Endometrial microvascular endothelial cells (primary cell): ENCODE results near the gene FXYD7. TPM values are rescaled to one million over a fixed set of nuclear protein-coding genes. Genes with fewer than 3 reads are reported as not detected.
"Not testable (repeated sequence)": the region's sequence is repeated elsewhere in the genome, so short reads cannot be mapped to it uniquely, and the experiment has no call there.

Experiments used
- in situ Hi-C: cut with HindIII; loops from 2 replicates; pipeline ENCODE4 v1.10.0; 2017; ENCODE audit warnings: low sequenced_read_pairs, low pct_unique_long_range_greater_than_20kb; ENCODE audit errors: inconsistent ontology term
- total RNA-seq: library from RNA; depleted of rRNA; stranded (reverse); fragments of >200 nt; gene quantifications from one replicate; pipeline ENCODE4 v1.2.3, GENCODE V29; 2015; ENCODE audit errors: inconsistent ontology term

Gene FXYD7
- total RNA-seq, 1 donor from 2014 or later = not detected

DNA sequence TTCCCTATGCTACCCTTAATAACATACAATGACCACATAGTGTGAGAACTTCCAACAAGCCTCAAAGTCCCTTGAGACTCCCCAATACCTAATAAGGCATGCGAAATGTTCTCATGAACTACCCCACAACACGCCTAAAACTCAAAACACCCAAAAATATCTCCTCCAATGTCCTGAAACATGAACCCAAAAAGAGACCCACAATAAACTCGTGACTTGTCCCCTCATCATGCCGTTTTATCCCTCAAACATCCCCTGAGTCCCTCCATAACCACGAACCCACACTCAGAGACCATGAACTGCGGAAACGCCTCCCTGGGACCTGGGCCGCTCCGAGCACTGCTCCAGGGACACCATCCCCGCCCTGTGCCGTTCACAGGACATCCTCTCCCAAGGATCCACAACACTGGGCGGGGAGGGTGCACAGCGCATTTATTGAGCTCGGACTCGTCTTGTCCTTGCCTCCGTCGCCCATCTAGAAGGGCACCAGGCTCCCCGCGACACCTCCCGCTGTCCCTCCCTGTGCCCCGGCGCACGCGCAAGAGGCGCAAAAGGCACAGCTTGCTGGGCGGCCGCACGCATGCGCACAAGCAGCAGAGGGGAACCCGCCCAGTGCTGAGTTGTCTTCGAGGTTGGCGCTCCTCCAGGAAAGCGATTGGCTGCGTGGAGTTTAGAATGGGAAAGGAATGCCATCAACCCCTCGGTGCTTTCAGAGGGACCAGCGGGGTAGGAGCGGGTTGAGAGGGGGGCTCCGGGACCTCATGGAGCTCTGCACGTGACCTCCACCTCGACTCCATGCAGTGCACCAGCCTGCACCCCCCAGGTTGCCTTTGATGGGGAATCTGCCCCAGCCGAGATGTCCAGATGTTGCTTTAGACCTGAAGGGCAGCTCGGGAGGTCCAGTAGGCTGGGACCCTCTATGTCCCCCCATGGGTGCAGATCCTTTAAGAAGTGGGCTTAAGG, 18.7 kb upstream of the FXYD7 start:
- in situ Hi-C loops = no loop called here

DNA sequence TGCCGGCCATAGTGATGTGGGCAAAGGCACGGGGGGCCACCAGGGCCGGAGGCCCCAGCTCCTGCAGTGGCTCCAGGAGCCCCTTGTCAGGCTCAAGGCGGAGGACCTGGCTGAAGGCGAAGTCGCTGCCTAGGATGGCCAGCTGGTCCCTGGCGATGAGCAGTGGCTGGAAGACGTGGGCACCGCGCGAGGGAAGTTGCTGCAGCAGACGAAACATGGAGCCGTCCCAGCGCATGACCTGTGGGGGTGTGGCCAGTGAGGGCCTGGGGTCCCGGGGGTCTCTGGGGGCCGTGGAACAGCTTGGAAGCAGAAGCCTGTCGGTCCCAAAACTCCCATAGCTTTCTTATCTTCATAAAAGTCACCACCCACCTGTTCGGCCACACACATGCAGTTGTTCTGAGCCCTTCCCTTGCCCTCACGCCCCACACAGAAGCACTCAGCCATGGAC, 17.8 kb upstream of the FXYD7 start:
- in situ Hi-C loops = no loop called here

DNA sequence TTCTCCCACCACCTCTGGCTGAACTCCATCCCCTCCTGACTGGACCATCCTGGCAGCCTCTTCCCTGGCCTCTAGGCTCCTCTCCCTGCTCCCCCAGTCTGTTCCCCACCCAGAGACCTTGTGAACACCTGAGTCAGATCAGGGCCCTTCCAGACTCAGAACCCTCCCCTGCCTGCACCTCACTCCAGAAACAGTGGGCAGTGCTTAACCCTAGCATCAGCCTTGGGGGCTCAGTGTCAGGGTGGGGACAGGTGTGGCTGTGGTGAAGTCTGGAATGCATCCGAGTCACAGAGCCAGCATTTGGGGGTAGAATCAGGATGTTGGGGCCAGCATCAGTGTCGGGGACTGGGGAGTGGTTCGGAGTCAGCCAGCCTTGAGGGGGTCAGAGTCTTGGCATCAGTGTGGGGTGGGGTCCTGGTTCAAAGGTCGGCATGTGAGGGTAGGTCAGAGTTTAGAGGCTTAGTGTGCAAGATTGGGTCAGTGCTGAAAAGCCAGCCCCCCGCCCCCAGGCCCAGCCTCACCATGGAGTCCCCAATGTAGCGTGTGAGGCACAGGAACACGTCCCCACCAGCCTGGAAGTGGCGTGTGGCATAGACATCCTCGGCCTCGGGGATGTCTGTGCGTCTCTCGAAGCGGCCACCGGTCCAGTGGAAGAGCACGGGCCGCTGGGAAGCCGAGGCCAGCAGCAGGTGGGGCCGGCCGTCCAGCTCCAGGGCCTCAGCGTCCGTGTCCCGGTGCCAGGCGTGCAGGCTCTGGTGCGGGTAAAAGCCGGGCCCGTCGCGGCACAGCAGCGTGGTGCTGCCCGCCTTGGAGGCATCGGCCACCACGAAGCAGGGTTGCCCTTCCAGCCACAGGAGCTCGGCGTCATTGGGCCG, 17.1 kb upstream of the FXYD7 start:
- in situ Hi-C loops = no loop called here

DNA sequence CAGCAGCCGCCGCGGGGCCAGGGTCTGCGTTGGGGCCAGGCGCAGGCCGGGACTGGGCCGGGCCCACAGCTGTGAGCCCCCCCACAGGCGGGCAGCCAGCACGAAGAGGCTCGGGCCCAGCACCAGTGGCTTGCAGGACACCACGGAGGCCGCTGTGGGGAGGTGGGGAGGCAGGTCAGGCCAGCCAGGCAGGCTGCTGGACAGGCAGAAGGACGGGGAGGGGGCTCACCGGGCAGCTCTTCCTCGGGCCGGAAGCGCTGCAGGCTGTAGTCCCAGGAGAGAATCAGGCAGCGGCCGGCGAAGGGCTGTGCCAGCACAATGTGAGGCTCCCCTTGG, 16.5 kb upstream of the FXYD7 start:
- in situ Hi-C loops = no loop called here

DNA sequence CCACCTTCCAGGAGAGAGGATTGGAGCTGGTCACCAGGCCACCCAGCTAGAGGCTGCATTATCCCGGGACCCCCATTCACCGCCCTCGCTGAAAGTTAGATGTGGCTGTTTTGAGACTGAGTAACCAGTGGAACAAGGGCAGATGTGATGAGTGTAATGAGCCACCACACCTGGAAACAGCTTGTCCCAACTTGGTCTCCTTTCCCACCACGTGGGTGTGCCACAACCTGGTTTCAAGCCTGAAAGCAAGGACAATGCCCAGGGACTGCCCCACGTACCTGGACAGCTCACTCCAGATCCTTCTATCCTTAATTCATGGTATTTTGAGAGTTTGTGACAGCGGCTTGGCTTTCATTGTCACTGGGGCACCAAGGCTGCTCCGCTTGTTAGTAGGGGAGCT, 15.2 kb upstream of the FXYD7 start:
- in situ Hi-C loops = no loop called here

DNA sequence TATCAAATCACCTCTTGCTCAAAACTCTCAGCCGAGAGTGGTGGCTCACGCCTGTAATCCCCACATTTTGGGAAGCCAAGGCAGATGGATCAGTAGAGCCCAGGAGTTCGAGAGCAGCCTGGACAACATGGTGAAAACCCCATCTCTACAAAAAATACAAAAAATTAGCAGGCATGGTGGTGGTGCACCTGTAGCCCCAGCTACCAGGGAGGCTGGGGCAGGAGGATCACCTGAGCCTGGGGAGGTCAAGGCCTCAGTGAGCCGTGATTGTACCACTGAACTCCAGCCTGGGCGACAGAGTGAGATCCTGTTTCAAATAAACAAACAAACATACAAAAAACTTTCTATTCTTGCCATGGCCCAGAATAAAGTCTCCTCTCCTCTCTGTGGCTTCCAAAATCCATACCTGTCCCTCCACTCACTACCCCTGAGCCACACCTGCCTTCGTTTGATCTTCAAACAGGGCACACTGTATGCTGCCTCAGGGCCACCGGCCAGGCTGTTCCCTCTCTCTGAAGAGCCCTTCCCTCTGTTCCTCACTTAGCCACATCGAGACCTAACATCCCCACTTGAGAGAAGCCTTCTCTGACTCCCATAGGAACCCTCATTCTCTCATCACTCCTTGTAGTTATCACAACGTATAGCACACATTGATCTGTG, 14.5 kb upstream of the FXYD7 start:
- in situ Hi-C loops = no loop called here

DNA sequence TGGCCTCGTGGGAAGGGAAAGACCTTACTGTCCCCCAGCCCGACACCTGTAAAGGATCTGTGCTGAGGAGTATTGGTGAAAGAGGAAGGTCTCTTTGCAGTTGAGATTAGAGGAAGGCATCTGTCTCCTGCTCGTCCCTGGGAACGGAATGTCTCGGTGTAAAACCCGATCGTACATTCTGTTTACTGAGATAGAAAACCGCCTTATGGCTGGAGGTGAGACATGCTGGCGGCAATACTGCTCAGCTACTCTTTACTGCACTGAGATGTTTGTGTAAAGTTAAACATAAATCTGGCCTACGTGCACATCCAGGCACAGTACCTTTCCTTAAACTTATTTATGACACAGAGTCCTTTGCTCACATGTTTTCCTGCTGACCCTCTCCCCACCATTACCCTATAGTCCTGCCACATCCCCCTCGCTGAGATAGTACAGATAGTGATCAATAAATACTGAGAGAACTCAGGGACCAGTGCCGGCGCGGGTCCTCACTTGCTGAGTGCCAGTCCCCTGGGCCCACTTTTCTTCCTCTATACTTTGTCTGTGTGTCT, 13.3 kb upstream of the FXYD7 start:
- in situ Hi-C loops = not testable (repeated sequence)

DNA sequence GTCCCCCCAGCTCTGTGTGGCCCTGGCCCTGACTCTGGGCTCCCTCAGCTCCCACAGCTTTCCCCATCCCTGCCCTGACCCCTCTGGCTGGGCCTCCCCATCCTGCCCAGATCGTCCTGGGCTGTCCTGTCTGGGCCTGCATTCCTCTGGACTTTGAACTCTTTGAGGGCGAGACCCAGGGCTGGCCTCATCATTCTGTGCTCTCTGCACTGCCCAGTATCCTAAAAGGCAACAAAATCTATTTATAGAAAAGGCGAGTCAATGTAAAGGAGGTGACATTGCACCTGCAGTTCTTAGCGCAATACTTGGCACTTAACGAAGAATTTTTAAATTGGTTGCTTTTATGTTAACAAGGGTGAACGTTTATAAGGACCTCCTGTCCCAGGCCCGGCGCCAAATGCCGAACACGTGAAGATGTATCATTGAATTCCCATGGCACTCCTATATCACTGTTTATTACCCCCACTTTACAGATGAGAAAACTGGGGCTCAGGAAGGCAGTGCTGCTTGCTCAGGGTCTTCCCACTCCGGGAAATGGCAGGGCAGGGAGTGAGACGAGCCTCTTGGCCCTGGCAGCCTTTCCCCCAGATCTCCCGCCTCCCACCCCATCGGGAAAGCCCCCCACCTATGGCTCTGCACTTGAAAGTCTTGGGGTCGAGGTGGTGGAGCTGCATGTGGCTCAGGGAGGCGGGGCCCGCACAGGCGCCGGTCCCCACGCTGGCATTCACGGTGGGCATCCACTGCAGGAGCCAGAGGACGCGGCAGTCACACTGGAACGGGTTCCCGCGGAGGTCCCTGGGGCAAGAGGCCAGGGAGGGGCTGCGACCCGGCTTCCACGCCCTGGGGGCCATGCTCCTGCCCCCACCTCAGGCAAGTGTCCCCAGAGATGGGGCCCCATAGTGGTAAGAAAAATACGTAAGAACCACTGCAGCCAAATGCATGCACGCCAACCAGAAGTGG, 12.0 kb upstream of the FXYD7 start:
- in situ Hi-C loops = no loop called here

DNA sequence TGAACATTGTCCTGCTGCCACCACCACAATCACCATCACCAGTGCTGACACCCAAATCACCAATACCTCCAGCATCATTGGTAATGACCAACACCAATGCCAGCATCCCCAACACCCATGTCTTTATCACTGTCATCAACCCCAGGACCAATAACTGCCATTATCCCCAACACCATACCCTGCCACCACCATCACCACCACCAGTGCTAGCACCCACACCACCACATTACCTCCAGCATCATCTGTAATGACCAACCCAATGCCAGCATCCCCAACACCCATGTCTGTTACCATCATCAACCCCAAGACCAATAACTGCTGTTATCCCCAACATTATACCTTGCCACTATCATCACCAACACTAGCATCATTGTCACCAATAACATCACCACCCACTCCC, 10.8 kb upstream of the FXYD7 start:
- in situ Hi-C loops = no loop called here

DNA sequence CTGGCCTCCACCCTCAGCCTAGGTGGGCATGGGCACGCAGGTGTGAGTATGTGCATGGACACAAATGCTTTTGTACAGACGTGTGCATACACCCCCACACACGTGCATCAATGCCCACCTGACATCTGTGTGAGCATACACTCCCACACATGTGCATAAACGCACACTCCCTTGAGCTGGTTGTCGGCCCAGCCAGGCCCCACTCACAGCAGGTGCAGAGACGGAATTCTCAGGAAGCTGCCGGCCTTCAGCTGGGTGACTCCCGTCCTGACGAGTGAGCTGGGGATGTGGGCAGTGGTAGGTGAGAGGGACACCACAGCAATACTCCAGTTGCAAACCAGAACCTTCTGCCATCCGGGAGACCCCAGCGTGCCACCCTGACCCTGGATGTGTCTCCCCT, 9.2 kb upstream of the FXYD7 start:
- in situ Hi-C loops = no loop called here

DNA sequence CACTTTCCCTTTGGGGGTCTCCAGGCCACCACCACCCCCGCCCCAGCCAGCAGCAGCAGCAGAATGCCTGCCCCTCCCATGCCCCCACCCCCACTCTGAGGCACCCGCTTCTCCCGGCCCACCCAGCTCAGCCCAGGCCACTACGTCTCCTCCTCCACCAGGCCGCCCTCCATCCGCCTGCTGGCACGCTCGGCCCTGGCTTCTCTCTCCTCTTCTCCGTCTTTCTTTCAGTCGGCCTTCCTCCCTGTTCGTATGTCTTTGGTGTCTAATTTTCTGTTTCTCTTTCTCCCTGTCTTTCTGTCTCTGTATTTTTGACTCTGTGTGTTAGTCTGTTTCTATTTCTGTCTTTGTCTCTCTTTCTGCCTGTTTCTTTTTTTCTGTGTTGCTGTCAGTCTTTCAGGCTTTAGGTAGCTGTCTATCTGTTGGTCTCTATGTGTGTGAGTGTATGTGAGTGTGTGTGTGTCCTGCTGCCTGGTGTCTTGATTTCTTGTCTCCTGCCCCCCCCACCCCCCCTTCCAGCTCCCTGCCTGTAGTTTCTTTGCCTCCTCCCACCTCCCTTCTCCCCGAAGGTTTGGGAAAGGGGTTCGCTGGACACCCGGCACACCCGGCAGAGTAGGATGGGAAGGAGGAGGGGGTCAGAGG, 8.3 kb upstream of the FXYD7 start, which contains the start of gene LGI4:
TSS of gene LGI4 (minus strand) at position 459 of the 642 bp plus-strand sequence. CDS start at position 80, 379 bp downstream.
- in situ Hi-C loops = no loop called here

DNA sequence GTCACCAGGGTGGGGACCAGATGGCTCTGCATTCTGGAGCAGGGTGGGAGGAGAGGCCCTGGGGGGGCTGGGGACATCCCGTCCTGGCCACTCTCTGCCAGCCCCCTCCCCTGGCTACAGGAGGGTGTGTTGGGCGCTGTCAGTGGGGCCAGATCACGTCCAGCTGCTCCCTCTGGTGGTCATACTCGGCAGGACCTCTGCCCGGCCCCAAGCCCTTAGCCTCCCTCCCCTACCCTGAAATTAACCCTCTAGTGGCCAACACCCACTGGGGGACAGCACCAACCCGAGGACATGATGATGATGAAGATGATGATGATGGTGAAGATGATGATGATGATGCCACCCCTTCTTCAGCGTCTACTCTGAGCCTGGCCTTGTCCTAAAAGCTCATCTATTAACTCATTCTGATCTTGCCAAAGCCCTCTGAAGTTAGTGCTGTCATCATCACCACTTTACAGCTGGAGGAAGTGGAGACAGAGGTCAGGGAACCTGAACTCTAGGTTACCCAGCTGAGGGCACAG, 7.6 kb upstream of the FXYD7 start:
- in situ Hi-C loops = no loop called here

DNA sequence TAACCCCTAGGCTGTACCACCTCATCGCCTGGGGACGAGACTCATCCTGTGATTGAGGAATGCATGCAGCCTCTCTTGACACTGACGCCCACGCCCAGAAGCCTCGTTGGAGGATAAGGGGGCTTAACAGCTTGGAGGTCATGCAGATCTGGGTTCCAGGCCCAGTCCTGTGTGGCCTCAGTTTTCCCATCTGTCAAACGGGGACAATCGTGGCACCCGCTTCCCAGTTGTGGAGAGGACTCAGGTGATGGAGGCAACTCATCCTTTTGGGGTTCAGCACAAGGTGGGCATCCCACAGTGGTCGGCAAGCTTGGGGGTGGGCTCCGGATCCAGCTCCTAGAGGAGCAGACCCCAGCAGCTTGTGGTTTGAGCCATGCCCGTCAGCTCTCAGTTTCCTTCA, 6.8 kb upstream of the FXYD7 start:
- in situ Hi-C loops = no loop called here

DNA sequence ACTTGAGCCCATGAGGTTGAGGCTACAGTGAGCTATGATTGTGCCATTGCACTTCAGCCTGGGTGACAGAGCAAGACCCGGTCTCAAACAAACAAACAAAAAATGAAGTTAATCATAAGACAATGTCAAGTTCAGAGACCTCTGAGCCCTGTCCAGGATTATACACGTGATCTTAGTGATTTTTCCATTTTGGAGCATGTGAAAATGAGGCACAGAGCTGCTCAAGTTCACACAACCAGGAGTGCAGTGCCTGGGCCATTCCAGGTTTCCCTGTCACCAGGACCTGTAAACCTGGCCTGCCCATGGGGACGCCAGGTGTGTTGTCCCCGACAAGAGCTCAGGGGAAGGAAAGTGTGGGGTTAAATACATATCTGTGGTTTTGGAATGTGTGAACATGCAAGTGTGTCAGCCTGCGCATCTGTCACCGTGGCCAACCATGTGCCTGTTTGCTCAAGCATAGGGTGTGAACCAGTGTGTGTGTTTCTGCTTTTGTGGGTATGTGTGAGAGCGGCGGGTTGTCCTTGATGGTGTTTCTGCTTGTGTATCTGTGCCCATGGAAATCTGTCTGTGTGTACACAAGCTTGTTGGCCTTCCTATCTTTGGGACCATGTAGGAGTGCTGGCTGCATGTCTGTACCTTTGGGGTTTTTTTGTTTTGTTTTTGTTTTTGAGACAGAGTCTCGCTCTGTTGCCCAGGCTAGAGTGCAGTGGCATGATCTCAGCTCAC, 5.9 kb upstream of the FXYD7 start:
- in situ Hi-C loops = no loop called here

DNA sequence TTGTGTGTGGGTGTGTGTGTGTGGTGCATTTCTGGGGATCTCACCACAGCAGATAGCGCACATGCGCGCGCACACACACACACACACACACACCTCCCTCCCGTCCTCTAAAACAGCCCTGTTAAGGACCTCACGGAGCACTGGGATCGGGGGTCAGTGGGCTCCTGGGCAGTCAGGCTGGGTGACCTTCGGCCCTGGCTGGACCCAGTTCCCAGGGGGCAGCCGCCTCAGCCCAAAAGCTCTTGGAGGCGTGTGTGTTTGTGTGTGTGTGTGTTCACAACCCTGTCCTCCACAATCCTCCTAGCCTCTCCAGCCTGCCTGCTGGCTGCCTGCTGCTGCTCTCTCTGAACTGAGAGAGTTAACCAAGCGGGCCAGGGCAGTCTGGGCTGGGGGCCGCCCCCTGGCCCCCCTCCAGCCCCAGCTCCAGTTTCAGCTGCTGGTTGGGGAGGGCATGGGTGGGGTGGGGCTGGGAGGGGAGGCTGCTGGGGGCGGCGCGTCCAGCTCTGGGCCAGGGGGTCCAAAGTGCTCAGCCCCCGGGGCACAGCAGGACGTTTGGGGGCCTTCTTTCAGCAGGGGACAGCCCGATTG, 4.7 kb upstream of the FXYD7 start, which contains the start of gene FXYD1:
TSS of gene FXYD1 (plus strand) at position 520 of the 588 bp plus-strand sequence. CDS start 1,256 bp downstream, outside the sequence.
- in situ Hi-C loops = no loop called here
